Astrocyte (in vitro differentiated cells and primary cell): ENCODE results near the gene DYRK1A. TPM values are rescaled to one million over a fixed set of nuclear protein-coding genes. Genes with fewer than 3 reads are reported as not detected.

ENCODE experiments used
- DNase-seq: peaks from one replicate; pipeline ENCODE4 v3.0.0-alpha.2; 2010; ENCODE audit warnings: low read depth
- FAIRE-seq: peaks from 2 replicates; lab custom pipeline; 2011; peaks lifted over from hg19 to GRCh38; lab: Jason Lieb, UNC
- H2AFZ ChIP-seq: 2 replicates; pipeline ENCODE4 v1.6.0; 2012; ENCODE audit warnings: low read depth, low read length, inconsistent platforms
- H3K27ac ChIP-seq: 2 replicates; pipeline ENCODE4 v1.5.1; 2011; ENCODE audit warnings: low read depth, low read length, inconsistent platforms
- H3K27me3 ChIP-seq: 2 replicates; pipeline ENCODE4 v1.6.0; 2011; ENCODE audit warnings: low read length, inconsistent platforms; ENCODE audit not compliant: insufficient read depth
- H3K36me3 ChIP-seq: 2 replicates; pipeline ENCODE4 v1.5.1; 2011; ENCODE audit warnings: low read length, inconsistent platforms; ENCODE audit not compliant: insufficient read depth
- H3K4me1 ChIP-seq: 2 replicates; pipeline ENCODE4 v1.5.1; 2011; ENCODE audit warnings: low read length, inconsistent platforms; ENCODE audit not compliant: insufficient read depth
- H3K4me2 ChIP-seq: 2 replicates; pipeline ENCODE4 v1.6.0; 2012; ENCODE audit warnings: low read length, inconsistent platforms
- H3K4me3 ChIP-seq: 2 replicates; pipeline ENCODE4 v1.5.1; 2011; ENCODE audit warnings: low read depth, mild to moderate bottlenecking, low read length, inconsistent platforms; ENCODE audit not compliant: insufficient read depth
- H3K79me2 ChIP-seq: 2 replicates; pipeline ENCODE4 v1.6.0; 2012; ENCODE audit warnings: mild to moderate bottlenecking, low read length, inconsistent platforms; ENCODE audit not compliant: insufficient read depth
- H3K9ac ChIP-seq: 2 replicates; pipeline ENCODE4 v1.6.0; 2012; ENCODE audit warnings: mild to moderate bottlenecking, low read length, inconsistent platforms
- H3K9me3 ChIP-seq: 2 replicates; pipeline ENCODE4 v1.5.1; 2012; ENCODE audit warnings: low read depth, mild to moderate bottlenecking, low read length, inconsistent platforms; ENCODE audit not compliant: insufficient read depth
- H4K20me1 ChIP-seq: 2 replicates; pipeline ENCODE4 v1.6.0; 2012; ENCODE audit warnings: low read length, inconsistent platforms; ENCODE audit not compliant: insufficient read depth
- H3K27ac Mint-ChIP-seq: one replicate; pipeline ENCODE4 v1.8.0; 2021; ENCODE audit warnings: mild to moderate bottlenecking, mixed read lengths; ENCODE audit not compliant: unreplicated experiment
- H3K27me3 Mint-ChIP-seq: one replicate; pipeline ENCODE4 v1.8.0; 2021; ENCODE audit warnings: low read depth, mixed read lengths; ENCODE audit not compliant: unreplicated experiment
- H3K36me3 Mint-ChIP-seq: one replicate; pipeline ENCODE4 v1.8.0; 2021; ENCODE audit warnings: low read depth, mixed read lengths; ENCODE audit not compliant: unreplicated experiment
- H3K4me1 Mint-ChIP-seq: one replicate; pipeline ENCODE4 v1.8.0; 2021; ENCODE audit warnings: low read depth, mixed read lengths; ENCODE audit not compliant: unreplicated experiment
- H3K4me3 Mint-ChIP-seq: one replicate; pipeline ENCODE4 v1.8.0; 2021; ENCODE audit warnings: mild to moderate bottlenecking, moderate library complexity, mixed read lengths; ENCODE audit not compliant: unreplicated experiment
- H3K9me3 Mint-ChIP-seq: one replicate; pipeline ENCODE4 v1.8.0; 2021; ENCODE audit warnings: mild to moderate bottlenecking, mixed read lengths; ENCODE audit not compliant: unreplicated experiment
- EZH2 ChIP-seq: IDR thresholded peaks from 2 replicates; pipeline ENCODE4 v1.6.1; 2012; ENCODE audit warnings: mild to moderate bottlenecking, low read length, inconsistent platforms; ENCODE audit not compliant: insufficient read depth
- total RNA-seq: library from RNA; stranded (reverse); gene quantifications from 2 replicates; pipeline ENCODE4 v1.2.1, GENCODE V29; 2021
- TF ChIP-seq, protein P1 (sequence below): IDR thresholded peaks from 2 replicates; pipeline ENCODE4 v1.5.1; 2011; ENCODE audit warnings: low read depth, mild to moderate bottlenecking, inconsistent platforms, low read length, moderate library complexity; ENCODE audit not compliant: insufficient read depth

The DYRK1A gene
- total RNA-seq, 1 donor from 2014 or later, result 44.6 TPM

DNA sequence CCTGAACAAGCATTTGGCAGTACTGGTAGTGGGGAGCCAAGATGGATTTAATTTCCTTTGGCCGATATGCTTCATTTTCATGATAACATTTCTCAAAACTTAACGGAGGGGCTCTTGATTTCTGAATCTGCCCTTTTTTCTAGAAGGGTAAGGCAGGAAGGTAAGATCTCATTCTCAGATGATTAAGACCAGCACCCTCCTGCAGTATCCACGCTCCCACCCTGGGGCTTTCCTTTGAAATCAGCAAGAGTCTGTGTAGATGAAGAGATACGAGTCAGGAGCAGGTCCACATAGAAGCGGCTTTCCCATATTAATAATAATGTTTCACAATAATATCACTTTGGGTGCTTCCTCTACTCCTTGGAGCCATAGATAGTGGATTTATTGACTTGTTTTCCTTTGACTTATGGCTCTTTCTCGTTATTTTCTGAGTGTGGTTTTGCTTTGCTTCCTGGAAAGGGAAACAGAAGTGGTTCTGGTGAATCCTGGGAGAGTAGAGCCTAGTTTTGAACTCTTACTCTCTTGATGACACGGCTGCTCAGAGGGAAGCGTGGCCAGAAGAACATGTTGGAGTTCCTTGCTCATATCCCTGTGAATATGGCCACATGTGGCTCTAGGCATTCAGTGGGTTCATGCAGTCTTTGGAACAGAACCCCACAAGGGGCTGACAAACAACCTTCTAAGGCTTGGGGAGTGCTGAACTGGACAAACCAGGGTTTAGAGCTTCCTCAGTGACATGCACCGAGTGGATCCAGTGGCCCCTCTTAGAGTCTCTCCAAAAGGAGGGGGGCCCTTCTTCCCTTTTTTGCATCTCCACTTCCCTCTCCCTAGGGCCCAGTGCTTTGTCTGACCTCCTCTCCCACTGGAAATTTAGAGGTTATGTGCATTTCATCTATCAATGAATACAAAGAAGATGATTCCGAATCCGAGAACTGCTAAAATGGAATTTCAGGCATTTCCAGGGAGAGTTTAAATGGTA lies 195.7 kb downstream of the DYRK1A start:
- H3K36me3 Mint-ChIP-seq, result peaks cover 1% of the 10 kb centered on the region
- peaks cover 2% of the 10 kb centered on the region for H3K27me3 Mint-ChIP-seq
- DNase-seq (no peak), FAIRE-seq (no peak)
- Histone ChIP-seq H3K9me3 (peaks cover 5% of the 10 kb centered on the region), H4K20me1 (no peaks in the 10 kb centered on the region), H3K9ac (no peak overlapping the region), H3K4me2 (no peak overlapping the region), H3K79me2 (no peaks in the 10 kb centered on the region), H3K27ac (no peak overlapping the region), H3K4me3 (no peak overlapping the region), H3K4me1 (peaks cover 19% of the 10 kb centered on the region), H3K27me3 (no peaks in the 10 kb centered on the region), H2AFZ (no peak overlapping the region), H3K36me3 (no peaks in the 10 kb centered on the region)
- H3K27ac Mint-ChIP-seq, result no peak overlapping the region
- TF ChIP-seq, protein P1, sequence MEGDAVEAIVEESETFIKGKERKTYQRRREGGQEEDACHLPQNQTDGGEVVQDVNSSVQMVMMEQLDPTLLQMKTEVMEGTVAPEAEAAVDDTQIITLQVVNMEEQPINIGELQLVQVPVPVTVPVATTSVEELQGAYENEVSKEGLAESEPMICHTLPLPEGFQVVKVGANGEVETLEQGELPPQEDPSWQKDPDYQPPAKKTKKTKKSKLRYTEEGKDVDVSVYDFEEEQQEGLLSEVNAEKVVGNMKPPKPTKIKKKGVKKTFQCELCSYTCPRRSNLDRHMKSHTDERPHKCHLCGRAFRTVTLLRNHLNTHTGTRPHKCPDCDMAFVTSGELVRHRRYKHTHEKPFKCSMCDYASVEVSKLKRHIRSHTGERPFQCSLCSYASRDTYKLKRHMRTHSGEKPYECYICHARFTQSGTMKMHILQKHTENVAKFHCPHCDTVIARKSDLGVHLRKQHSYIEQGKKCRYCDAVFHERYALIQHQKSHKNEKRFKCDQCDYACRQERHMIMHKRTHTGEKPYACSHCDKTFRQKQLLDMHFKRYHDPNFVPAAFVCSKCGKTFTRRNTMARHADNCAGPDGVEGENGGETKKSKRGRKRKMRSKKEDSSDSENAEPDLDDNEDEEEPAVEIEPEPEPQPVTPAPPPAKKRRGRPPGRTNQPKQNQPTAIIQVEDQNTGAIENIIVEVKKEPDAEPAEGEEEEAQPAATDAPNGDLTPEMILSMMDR, result no peak
- TF ChIP-seq EZH2, result no peak
- no peak overlapping the region for H3K4me3 Mint-ChIP-seq
- peaks cover 9% of the 10 kb centered on the region for H3K9me3 Mint-ChIP-seq
- peaks cover 17% of the 10 kb centered on the region for H3K4me1 Mint-ChIP-seq

DNA sequence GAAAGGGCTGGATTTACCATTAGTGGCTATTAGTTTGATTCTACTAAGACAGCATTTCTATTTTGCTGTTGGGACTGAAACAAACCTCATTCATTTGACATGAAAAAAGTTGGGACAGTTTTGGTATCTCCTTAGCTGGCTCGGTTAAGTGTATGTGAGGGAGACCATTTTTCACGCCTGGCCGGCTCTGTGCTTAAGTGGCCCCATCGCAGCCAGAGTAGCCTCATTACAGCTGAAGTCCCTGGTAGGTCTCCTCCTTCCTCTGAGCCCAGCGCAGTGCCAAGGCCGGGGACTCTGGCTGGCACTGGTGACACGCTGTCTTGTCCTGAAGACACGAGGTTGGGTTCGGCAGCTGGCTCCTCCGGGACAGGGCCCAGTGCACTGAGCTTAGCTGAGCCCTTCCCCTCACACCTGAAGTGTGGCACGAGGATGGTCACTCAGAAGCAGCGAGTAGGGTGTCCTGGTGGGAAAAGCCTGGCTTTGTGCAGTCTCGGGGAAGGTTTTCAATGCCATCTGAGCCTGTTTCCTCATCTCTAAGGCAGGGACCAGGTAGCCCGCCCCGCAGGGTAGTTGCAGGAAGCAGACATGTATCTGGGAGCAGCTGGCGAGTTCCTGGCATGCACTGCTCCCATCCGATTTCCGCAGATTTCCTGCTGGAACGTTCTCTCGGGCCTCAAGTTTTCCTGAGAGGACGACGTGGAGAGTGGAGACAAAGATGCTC lies 196.5 kb downstream of the DYRK1A start:
- H3K27me3 ChIP-seq, result no peaks in the 10 kb centered on the region
- H2AFZ ChIP-seq, result peak overlapping the region; percentile 94
- no peaks in the 10 kb centered on the region for H3K79me2 ChIP-seq
- H3K9ac ChIP-seq, result peak overlapping the region; percentile 91
- no peaks in the 10 kb centered on the region for H4K20me1 ChIP-seq
- FAIRE-seq (no peak), DNase-seq (no peak)
- H3K36me3 ChIP-seq, result no peaks in the 10 kb centered on the region
- H3K27ac ChIP-seq, result peak overlapping the region; percentile 99
- Mint-ChIP-seq H3K36me3 (peaks cover 1% of the 10 kb centered on the region), H3K27ac (peak overlapping the region; percentile 14), H3K4me1 (peaks cover 17% of the 10 kb centered on the region), H3K27me3 (peaks cover 2% of the 10 kb centered on the region), H3K4me3 (no peak overlapping the region), H3K9me3 (peaks cover 7% of the 10 kb centered on the region)
- H3K4me2 ChIP-seq, result peak overlapping the region; percentile 97
- TF ChIP-seq, protein P1, result no peak
- TF ChIP-seq EZH2, result no peak
- H3K4me1 ChIP-seq, result peaks cover 19% of the 10 kb centered on the region
- H3K4me3 ChIP-seq, result peak overlapping the region; percentile 69
- H3K9me3 ChIP-seq, result peaks cover 5% of the 10 kb centered on the region
